HG03025 (cell line): ENCODE results near the gene TSPAN7.

Experiments
- ATAC-seq: cut with Tn5 transposase; IDR thresholded peaks from one replicate; pipeline ENCODE4 v1.9.1; 2021; ENCODE audit warnings: mild to moderate bottlenecking, moderate library complexity; ENCODE audit not compliant: unreplicated experiment, low FRiP score

Gene TSPAN7

GRCh38 chrX:38639730-38640129 is 78.4 kb downstream of the TSPAN7 start:
- ATAC-seq: no peak

GRCh38 chrX:38641197-38641596 is 79.9 kb downstream of the TSPAN7 start:
- ATAC-seq: no peak

GRCh38 chrX:38643903-38644302 is 82.6 kb downstream of the TSPAN7 start:
- no peak for ATAC-seq

DNA sequence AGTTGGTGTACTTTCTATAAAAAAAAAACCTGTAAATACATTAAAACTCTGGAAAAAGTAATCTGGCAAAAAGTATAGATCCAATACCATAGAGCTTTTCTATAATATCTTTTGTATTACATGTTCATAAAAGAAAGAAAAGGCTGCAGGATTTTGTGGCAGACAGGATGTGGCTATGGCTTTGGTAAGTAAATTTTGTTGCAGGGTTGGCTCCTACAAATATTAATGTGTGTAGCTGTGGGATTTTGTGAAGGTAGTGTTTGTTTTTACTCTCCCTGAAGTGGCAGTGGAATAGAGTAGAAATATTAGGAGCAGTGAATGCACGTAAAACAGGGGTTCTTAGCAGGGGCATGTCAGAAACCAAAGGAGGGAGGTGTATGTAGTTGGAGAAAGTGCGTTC is 84.8 kb downstream of the TSPAN7 start:
- no peak for ATAC-seq

DNA sequence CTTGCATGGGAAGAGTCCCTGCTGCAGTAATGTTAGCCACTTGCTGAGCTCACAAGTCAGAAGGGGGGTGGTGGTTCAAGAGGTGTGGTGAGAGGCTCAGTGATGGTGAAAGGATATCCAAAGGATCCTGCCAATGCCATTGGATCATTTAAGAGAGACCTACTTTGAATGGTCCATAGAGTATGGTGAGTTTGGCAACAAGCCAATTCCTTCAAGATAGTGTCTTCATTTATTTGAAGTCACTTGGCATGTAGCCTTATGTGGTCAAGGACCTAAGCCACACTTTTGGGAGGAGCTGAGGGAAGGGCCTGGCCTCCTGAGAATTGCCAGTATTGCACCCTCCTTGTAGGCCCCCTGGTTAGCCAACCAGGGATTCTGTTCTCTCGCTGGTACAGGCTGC is 87.9 kb downstream of the TSPAN7 start:
- no peak for ATAC-seq

DNA sequence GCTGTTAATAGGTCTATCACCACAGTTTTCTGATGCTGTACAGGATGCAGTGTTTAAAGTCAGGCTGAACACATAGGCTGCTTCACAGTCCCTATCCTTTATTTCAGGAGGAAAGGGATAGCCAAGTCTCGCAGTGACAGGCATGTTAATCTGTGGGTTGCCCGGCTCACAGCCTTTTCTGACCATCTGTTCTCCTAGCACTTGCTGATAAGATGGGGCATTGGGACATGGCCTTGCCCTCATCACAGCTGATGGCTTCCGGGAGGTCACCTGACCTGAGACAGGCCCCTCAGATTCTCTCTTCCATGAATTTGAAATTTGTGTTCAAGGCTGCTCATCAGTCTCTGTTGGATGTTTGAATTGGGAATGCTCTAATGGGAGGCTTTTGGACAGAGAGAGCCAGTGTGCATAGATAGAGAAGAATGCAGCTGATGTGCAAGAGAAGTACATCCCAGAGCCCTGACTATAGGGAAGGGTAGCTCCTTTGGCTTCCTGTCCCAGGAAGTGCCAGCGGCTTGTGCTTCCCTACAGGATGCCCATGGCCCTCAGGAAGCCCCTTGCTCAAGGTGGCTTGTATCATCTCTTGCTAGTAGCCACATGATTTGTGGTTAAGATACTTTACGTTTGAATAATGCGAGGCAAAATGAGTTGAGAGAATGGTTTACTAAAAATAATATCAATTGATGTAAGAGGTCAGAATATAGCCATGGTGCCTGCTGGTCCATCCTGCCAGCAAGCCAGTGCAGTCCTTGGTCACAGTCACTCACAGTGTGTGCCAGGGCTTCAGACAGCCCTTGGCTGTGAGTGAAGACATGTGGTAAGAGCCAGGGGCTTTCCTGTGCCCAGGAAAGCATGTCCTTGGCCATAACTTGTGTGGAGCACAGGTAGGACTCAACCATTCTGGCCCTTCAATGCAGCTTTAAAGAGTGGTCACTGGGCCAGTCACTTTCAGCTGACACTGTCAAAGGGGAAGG is 88.6 kb downstream of the TSPAN7 start:
- ATAC-seq: no peak

DNA sequence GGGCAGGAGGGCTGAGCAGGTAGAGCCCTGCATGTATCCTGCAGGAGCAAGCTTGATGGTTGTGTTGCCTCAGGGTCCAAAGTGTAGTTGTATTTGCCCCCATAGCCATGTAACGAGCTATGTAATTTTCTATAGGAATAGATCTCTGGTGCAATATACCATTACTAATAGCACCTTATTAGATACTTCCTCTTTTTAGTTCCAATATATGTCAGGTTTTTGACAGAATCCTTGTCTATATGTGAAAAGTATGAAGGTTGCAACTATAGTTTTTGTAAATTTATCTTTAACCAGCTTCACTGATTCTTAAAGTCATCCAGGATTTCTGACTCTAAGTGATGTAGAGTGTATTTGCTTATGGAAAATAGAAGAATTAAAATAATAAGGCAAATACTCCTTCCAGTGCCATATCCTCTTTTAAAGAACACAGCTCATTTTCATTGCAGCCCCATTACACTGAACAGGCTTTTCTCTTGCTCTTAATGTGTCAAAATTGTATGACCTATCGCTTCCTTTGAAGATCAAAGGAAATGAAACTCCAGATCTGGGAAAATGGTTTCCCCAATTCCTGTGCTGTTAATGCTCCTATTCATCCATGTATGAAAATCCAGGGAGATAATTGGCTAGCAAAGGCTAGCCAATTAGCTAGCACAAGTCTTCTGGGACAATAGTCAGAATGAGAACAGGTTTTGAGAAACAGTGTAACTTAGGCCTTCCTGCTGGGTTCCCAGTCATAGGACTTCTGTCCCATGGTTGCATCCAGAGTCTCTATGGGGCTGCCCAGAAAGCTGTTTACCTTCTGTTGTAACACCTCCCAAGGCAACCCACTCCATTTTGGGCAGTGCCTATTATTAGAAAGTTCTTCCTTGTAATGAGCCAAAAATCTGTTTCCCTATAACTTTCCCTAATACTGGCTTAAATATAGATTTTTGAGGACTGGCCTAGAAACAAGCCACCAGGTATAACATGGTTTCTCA is 90.6 kb downstream of the TSPAN7 start:
- no peak for ATAC-seq

GRCh38 chrX:38652934-38653442 is 91.6 kb downstream of the TSPAN7 start:
- no peak for ATAC-seq

DNA sequence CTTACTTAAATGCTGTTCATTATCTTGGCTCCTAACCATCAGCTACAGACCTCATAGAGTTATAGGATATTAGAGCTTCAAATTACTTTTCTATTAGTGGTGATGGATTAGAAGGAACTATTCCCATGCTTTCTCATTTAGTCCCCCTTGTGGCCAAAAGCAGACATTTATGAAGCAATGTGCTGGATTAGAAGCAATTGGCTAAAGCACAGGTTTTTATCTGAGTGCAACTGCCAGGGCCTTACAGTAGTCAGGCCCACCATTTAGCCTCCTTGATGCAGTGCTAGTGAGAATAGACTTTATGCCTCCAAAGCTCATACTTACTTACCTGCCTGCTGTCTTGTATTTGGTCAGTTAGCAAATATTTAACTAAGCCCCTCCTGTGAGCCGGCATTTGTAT is 93.0 kb downstream of the TSPAN7 start:
- ATAC-seq: no peak

- no peak for ATAC-seq
Observed at GRCh38 chrX:38656350-38656915, 95.1 kb downstream of the TSPAN7 start.

DNA sequence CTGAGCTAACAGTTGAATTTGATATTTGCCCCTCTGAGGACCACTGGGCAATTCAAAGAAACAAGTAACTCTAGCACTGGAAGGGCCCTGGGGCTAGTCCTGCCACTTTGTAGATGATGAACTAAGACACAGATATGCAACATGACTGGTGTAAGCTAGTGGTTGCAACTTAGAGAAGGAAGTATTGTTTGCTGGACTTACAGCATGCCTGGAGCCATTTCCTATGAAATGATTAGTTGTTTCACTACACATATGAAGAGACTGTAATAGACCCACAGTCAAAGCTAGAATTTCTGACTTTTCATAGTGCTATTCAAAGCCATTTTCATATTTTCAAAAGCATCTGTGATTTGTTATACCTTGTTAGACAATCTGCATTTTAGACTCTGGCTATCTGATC is 96.2 kb downstream of the TSPAN7 start:
- ATAC-seq: peak; percentile 50

DNA sequence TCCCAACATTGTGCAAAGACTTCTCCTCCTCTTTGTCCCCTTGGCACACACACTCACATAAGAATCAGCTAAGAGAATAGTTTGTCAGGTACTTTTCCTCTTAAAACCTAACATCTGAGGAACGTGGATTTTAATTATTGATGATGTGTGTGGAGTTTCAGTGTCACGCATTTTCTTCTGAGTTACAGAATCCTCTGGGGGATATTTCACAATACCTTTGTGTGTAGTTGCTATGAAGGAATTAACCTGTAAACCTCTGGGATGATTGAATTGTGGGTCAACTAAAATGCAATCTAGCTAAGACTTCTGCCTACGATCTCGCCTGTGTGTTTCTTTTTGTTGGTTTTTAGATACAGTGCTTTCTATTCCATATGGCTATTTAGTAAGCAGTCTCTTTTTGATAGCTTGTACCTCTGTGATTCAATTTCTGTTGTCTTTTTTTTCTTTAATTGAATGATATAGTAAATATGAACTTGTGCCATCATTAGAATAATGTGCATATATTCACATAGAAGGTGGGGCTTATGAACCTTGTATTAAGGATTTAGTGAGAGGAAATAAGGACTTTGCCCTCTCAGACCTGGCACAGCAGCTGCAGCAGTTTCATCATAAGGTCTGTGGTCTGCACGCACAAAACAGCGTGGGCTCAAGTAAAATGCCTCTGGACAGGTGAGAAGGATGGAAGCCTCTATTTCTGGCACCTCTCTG is 99.2 kb downstream of the TSPAN7 start:
- no peak for ATAC-seq

DNA sequence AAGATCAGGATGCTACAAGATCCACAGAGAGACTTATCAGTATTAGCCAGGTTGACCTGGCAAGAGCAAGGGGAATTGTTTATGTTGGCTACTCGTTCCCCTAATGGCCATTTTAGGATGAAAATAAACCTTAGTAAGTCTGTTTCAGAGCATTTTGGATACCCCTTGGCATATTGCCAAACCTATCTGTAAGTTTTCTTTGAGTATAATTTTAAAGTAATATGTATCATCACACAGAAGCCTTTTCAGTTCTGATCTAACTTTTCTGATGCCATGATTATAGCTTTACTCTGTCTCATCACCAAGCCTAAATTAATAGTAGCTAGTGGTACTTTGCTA is 99.7 kb downstream of the TSPAN7 start:
- ATAC-seq: no peak

DNA sequence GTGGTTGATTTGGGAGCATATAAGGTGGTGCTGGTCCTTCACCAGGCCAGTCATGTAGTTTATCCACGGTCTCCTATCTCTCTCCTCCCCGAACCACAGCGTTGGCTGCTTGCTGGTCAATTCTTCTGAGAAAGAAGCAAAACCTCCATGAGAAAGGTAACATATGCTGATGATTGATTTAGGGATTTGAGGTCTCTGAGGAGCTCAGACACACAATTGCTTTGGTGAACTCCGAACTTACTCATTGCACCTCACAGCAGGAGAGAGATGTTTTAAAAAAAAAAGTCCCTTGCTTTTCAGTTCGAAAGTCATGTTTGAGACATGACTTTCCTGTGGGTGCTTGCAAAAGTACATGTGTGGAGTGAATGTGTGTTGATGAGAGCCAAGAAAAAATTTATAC is 100.2 kb downstream of the TSPAN7 start:
- ATAC-seq: no peak

DNA sequence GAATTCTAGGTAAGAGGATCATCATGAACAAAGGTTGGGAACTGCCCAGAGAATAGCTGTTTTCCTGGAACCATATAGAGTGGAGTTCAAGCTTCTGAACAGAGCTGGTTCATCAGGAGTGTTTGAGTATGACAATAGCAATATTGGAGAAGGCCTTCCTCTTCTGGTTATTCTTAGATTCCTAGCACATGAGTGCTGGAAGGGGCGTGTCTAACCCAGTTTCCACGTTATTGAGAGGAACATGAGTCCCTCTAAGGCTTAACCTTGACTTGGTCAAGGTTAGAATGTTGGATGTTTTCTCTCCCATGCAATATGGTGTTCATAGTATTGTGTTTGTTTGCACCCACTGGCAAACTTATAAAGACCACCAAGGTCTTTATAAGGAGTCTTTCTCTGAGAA is 101.3 kb downstream of the TSPAN7 start:
- ATAC-seq: no peak

DNA sequence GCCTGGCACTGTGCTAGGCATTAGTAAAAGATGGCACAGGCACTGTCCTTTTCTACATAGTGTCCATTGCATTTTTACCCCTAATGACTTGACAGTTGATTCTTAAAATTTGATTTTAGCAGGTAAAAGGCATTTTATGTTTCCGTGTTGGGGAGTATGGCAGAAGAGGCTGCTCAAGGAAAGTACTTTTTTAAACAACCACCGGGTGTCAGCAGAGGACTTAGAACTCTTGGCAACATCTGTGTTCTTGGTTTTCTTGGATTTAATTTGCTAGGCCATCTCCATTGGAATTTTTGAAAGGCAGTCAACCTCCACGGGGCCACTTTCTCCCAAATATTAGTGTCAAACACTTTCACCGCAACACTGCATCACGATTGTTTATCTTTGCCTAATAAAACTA is 102.9 kb downstream of the TSPAN7 start:
- ATAC-seq: no peak

DNA sequence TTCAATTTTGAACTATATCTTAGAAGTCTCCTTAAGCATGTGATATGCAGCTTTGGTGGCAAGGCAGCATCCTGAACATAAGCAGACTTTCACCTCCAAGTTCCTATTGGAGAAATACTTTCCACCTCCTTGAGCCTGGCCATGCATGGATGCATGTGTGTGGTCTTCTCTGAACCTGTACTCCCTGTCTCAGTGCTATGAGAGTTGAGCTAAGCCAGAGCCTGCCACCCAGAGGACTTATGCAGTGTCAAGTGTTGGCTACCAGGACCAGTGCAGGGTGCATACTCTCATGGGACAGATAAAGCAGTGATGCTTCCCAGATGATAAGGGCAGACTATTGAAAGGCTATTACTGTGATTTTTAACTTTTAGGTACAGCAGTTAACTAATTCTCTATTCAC is 105.6 kb downstream of the TSPAN7 start:
- ATAC-seq: no peak

DNA sequence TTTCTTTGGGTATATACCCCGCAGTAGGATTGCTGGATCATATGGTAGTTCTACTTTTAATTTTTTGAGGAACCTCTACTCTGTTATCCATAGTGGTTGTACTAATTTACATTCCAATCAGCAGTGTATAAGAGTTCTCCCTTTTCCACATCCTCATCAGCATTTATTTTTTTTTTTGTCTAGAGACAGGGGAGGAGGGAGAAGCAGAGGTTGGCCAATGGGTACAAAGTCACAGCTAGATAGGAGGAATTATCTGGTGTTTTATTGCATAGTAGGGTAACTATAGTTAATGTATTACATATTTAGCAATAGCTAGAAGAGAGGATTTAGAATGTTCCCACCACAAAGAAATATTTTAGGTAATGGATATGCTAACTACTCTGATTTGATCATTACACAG is 107.4 kb downstream of the TSPAN7 start:
- no peak for ATAC-seq

DNA sequence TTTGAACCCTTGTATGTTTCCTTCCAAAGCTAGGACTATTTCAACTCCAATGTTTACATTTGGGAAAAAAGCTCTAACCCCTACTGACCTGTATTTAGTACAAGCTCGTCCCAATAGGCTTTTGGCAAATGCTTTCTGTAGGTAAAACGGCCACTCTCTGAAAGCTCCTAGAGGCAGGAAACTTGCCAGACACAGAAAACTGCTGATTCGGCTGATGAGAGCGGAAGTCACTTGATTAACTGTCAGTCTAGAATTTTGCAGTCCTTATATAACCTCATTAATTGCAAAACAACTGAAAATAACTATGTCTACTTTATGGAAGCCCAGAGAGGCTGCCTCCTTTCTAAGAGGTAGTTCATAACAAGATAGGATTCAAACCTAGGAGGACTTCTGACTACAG is 108.1 kb downstream of the TSPAN7 start:
- ATAC-seq: no peak

- no peak for ATAC-seq
Observed at GRCh38 chrX:38672646-38673045, 111.3 kb downstream of the TSPAN7 start.
